ENCODE results near the gene OPCML.

GRCh38 chr11:133173810-133174412, 358.4 kb downstream of the OPCML start:
- TF ChIP-seq CTCF (IDR thresholded peaks at IDR 0.05; ENCODE audit: low read depth, low read length, poor library complexity, severe bottlenecking): no peak
- TF ChIP-seq EZH2phosphoT487 (IDR thresholded peaks at IDR 0.05; ENCODE audit: borderline replicate concordance, low read length): no peak

Data from DOHH2 (cell line).